HuH-7.5 (cell line): ENCODE results near the gene GRK2.

Experiments
- DNase-seq: peaks from one replicate; pipeline ENCODE4 v3.0.0; 2011; ENCODE audit warnings: low spot score

Gene GRK2

DNA sequence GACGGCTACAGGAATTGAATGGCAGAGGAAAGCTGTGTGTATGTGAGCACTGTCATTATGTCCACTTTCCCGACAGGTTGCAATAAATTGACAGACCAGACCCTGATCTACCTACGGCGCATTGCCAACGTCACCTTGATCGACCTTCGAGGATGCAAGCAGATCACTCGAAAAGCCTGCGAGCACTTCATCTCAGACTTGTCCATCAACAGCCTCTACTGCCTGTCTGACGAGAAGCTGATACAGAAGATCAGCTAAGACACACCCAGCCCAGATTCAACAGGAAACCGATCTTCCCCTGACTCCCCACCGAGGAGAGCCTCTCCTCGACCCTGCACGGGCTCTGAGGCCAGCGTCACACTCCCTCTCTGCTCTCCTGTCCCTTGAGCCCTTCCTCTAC lies 11.5 kb upstream of the GRK2 start:
- DNase-seq = no peak

GRCh38 chr11:67255353-67255752 lies 10.9 kb upstream of the GRK2 start:
- DNase-seq = no peak

- no peak for DNase-seq
Observed at GRCh38 chr11:67255864-67256263, 10.4 kb upstream of the GRK2 start.

- DNase-seq = no peak
Observed at GRCh38 chr11:67256477-67257135, 9.7 kb upstream of the GRK2 start.

GRCh38 chr11:67260406-67260805 lies 5.9 kb upstream of the GRK2 start:
- peak; percentile 79 for DNase-seq

- peak; percentile 100 for DNase-seq
Observed at GRCh38 chr11:67260885-67261639, 5.2 kb upstream of the GRK2 start.

DNA sequence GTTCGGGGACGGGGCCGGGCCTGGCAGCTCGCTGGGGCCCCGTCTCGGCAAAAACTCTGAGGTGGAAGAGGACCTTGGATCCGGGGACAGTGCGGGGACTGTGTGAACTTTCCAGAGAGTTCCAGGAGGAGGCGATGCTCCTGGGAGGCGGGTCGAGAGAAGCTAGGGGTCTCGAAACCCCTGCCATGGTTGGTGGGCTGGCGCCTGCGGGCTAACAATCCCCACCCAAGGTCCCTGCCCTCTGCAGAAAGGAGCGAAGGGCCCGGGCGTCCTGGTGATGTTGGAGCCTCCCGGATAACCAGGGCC lies 4.7 kb upstream of the GRK2 start:
- DNase-seq = no peak

DNA sequence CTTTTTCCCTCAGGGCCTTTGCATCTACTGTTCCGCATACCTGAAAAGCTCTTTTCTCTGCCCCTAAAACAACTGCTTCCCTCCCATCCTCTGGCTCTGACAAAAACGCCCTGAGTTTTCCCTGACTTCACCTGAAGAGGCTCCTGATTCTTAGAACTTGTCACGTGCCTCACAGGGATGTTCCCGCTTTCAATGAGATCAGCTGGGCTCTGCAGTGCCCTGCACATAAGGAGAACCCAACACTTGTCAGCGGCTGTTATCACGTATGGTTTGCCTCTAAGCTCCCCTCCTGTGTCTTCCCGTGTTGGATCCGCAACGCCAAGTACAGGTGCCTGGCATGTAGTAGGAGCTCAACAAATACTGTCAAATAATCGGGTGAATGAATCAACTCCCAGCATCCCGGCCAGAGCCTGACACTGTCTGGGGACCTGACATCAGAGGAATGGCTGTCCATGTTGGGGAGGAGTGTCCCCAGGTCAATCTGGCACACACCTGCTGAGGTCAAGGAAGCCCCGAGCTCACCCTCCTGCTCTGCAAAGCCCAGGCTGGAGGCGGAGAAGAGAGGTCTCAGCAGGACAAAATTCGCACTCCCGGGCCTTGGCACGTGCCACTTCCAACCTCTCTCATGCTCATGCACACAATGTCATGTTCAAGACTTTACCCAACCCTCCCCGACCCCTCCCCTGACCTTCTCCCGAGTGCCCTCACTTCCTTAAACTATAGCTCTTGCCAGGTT lies 4.2 kb upstream of the GRK2 start:
- no peak for DNase-seq

GRCh38 chr11:67262731-67263675 lies 3.3 kb upstream of the GRK2 start:
- DNase-seq = peak; percentile 100

GRCh38 chr11:67264260-67264659 lies 2.0 kb upstream of the GRK2 start:
- DNase-seq = no peak

DNA sequence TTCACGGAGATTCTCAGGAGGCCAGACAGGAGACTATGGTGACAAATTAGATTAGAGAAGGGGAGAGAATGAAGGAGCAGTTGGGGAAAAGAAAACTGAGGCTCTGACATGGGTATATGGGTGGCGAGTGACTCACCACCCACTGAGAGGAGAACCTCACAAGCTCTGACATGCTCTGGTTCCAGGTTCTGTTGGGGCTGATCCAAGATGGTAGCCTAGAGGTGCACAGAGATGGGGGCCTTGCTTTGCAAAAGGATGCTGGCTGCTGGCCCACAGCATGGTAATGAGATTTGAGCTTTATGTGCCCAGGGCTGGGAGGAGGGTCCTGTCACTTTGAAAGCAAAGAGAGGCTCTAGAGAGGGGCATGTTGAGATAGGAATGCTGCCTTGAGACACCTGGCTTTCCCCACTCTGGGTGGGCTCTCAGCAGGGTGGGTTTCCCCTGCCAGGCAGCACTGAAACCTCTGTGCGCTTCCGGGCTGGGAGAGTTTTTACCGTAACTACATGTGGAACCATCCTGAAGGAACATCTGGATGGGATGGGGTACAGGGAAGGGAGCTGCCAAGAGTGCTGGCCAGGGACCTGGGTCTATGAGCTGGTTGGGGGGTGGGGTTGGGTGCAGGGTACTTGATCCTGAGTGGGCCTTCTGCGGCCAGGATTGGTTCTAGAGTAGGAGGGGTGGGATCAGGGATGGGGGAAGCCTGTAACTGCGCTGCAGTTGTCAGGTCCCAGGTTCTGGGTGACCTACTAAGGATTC lies 1.2 kb upstream of the GRK2 start:
- no peak for DNase-seq

GRCh38 chr11:67265633-67266448 lies 432 bp upstream of the GRK2 start:
- DNase-seq = peak; percentile 100

GRCh38 chr11:67267188-67268080 lies 1.2 kb downstream of the GRK2 start:
- DNase-seq = peak; percentile 97

DNA sequence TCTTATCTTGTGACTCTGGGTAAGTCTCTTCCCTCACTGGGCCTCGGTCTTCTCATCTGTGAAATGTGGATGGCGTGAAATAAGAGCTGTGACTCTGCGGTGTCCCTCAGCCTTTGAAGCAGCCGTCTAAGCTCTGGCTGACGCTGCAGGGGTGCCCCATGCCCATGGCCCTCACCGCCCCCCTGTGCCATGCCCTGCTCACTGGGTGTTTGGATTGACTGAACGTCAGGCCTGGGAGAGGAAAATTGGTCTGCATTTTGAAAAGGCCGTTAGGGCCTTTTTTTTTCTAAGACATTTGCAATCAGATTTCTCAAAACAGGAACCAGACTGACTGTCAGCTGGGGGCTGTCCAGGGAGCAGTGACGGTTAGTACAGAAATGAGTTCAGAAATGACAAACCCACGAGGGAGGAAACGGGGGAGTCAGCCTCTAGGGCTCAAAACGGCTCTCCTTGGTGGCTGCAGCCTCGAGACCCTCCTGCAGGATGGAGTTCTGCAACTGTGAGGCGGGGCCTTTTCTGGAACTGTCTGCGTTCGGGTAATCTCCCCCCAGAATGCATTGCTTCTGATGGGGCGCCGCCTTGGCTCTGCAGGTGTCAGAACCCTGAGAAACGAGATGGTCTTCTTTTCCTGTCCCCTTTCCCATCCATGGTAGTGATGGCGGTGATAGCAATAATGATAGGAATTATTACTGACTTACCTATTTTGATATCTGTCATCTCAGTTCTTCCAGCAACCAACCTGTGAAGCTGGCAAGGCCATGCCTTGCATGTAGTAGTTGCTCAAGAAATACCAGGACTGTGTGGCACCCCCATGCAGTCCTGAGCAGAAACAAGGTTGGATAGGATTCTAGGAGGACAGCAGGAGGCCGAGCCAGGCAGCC lies 2.0 kb downstream of the GRK2 start:
- DNase-seq = no peak

DNA sequence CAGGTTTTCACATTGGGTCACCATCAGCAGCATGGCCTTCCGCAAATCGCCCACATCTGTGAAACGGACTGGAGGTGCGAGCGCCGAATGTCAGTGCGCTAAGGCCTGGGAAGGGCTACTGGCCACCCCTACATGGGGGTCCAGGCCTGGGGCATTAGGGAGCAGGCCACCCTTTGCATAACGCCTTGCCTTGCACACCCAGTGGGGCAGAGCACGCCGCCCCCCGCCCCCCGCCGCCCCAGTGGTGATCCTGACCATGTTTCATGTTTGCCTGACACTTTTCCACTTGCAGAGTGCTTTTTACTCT lies 2.6 kb downstream of the GRK2 start:
- DNase-seq = no peak

DNA sequence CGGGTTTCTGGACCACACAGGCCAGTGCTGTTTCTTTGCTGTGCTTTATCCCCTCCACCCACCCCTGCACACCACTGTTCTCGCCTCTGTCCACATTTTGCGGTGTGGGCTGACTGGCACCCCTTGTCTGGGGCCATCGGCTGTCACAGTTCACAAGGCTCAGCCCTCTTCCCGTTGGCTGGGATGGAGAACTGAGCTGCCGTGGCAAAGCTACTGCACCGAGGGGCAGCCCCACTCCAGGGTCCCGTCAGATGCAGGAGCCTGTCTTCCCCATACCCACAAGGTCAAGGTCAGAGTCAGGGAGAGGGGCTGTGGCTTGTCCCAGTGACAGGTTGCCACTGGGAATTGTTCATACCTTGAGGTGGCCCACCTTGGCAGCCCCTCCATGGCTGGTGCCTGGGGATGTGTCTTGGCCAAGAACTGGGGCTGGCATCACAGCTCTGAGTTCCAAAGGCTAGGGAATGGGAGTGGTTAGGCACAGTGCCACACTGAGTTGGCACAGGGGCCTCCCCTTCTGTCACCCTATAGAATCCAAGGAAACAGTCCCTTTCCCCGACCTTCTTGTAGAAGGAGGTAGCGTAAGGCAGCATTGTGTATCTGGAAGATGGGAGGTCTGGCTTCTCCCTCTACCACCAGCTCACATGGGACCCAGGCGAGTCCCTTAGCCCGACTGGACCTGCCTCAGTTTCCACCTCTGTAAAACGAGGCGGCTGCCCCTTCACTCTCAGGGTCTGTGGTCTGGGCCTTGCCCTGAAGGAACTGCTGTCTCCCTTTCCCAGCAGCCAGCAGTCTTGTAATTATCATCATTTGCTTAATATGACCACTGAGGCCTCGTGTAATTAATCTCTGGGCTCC lies 3.4 kb downstream of the GRK2 start:
- DNase-seq = no peak
